Psoas muscle (tissue), 8 donors: ENCODE results near the gene OSBPL1A. TPM values are rescaled to one million over a fixed set of nuclear protein-coding genes. Genes with fewer than 3 reads are reported as not detected.

Experiments used
- ATAC-seq, 4 donors: fragments of 200-7000 bp; cut with Tn5 transposase; one replicate each; pipeline ENCODE4 v1.9.1; 2020; ENCODE audit warnings: moderate library complexity in 3 of 4, mild to moderate bottlenecking in 2 of 4
- DNase-seq, 2 donors: peaks; one replicate each; pipeline ENCODE4 v3.0.0-alpha.2; 2020
- H3K27ac ChIP-seq: fragments of 200-600 bp; one replicate; pipeline ENCODE4 v1.8.0; 2022
- H3K27me3 ChIP-seq, 3 donors: fragments of 200-600 bp in 1 of 3; one replicate each; pipeline versions ENCODE4 v1.6.1 to v1.8.0; 2013 to 2022; ENCODE audit warnings: low read length in 2 of 3, mild to moderate bottlenecking in 2 of 3, moderate library complexity in 1 of 3; ENCODE audit not compliant: insufficient read depth in 3 of 3
- H3K36me3 ChIP-seq, 2 donors: fragments of 200-600 bp in 1 of 2; one replicate each; pipeline versions ENCODE4 v1.6.1 to v1.8.0; 2013 to 2022; ENCODE audit warnings: low read depth in 1 of 2, mild to moderate bottlenecking in 1 of 2, moderate library complexity in 1 of 2; ENCODE audit not compliant: insufficient read depth in 1 of 2
- H3K4me1 ChIP-seq: fragments of 200-600 bp; one replicate; pipeline ENCODE4 v1.8.0; 2022
- H3K4me3 ChIP-seq: fragments of 200-600 bp; one replicate; pipeline ENCODE4 v1.8.0; 2022; ENCODE audit warnings: mild to moderate bottlenecking
- H3K9me3 ChIP-seq: fragments of 200-600 bp; one replicate; pipeline ENCODE4 v1.8.0; 2022
- WGBS, 3 donors: extraction: QIAGEN DNeasy Blood & Tissue Kit; methylation state at CpG; one replicate each; pipeline versions ENCODE4 v1.1.6 to v1.1.7; 2013; 5-methylcytosine and 5-hydroxymethylcytosine counted together
- intact Hi-C, 2 donors: fragments of 100-400 bp; cut with DNase I; formaldehyde crosslinking; loops; one replicate each; pipeline versions ENCODE4 v1.11.0 to v1.14.2; 2022
- polyA plus RNA-seq, 3 donors: library from polyadenylated mRNA; stranded (reverse); fragments of 200-250 nt; gene quantifications; one replicate each; pipeline ENCODE4 v1.2.3, GENCODE V29; 2013
- total RNA-seq, 4 donors: library from RNA; stranded (reverse); fragmentation: NEBNext Ultra II Directional in 2 of 4; extraction: Animal tissue kit (Norgen Biotek cat#: 25700) in 2 of 4; gene quantifications; one replicate each; pipeline versions ENCODE4 v1.2.1 to v1.2.4, GENCODE V29; 2021 to 2023
- TF ChIP-seq, protein P1 (sequence below): fragments of 200-600 bp; IDR thresholded peaks from one replicate; pipeline ENCODE4 v1.8.0; 2022; ENCODE audit warnings: antibody characterized with exemption
- donor health status: healthy with polysubstance abuse.
- donor health status: DM: no; HTN: no; CAD: no; lungs with moderate emphysema.
- donor health status: Bipolar disorder and iron deficiency.
- donor health status: healthy.
- donor health status: DM: yes; HTN: yes; CAD: no.
- donor health status: DM: no; HTN: no; CAD: no.
- donor health status: DM: no; HTN: no; CAD: no.
- donor health status: DM: yes; HTN: yes; CAD: no.

Gene OSBPL1A
- total and polyA plus RNA-seq, 7 donors: 13.7 to 87.8 (median 65.8) TPM

DNA sequence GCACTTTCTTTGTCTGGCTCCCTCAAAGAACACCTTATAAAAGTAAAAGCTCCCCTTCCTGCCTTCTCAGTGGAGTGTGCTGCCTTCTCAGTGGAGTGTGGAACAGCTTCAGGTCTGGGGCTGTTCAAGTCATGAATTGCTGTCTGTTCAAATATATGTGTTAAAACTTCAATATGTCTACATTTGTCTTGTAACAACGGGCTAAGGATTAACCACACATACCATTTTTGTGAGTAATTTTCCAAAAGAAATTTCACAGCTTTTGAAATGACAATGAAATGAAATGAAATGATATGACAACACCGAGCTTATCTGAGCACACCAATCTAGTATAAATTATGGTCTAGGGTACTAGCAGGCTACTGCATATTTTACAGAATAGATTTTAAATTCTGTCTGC, 215.8 kb downstream of the OSBPL1A start:
- H3K9me3 ChIP-seq: no peaks in the 10 kb centered on the region
- H3K4me1 ChIP-seq: peaks cover 10% of the 10 kb centered on the region
- H3K36me3 ChIP-seq: peaks cover 0 to 37% of the 10 kb centered on the region in 2 donors
- DNase-seq: no peak
- WGBS, 3 donors: 62 to 74% (median 63%) methylated on average over 2 of the region's 2 CpGs
- intact Hi-C loops: loop anchor here in 1 of 2 donors (5.0 kb wide), 1 partner anchor 90 kb away; no protein-coding TSS in a partner anchor
- ATAC-seq: no peak
- H3K27ac ChIP-seq: no peak overlapping the region
- no peaks in the 10 kb centered on the region for H3K27me3 ChIP-seq
- H3K4me3 ChIP-seq: no peak overlapping the region
- TF ChIP-seq, protein P1, sequence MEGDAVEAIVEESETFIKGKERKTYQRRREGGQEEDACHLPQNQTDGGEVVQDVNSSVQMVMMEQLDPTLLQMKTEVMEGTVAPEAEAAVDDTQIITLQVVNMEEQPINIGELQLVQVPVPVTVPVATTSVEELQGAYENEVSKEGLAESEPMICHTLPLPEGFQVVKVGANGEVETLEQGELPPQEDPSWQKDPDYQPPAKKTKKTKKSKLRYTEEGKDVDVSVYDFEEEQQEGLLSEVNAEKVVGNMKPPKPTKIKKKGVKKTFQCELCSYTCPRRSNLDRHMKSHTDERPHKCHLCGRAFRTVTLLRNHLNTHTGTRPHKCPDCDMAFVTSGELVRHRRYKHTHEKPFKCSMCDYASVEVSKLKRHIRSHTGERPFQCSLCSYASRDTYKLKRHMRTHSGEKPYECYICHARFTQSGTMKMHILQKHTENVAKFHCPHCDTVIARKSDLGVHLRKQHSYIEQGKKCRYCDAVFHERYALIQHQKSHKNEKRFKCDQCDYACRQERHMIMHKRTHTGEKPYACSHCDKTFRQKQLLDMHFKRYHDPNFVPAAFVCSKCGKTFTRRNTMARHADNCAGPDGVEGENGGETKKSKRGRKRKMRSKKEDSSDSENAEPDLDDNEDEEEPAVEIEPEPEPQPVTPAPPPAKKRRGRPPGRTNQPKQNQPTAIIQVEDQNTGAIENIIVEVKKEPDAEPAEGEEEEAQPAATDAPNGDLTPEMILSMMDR: no peak

DNA sequence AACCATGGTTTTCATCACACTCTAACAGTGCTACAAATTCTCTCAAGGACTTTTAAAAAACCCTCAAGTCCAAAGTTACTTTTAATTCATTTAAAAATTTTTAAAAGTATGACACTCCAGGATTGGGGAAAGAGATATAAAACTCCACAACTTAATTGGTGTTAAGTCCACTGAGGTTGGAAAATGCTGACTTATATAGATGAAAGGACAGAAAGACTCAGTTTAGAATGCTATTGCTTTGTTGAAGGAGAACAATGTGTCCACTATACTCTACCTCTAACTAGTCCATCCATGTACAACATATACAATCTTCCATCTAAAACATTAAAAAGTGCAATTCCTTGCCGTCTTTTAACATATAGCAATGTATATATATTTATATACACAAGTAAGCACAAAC, 217.6 kb downstream of the OSBPL1A start:
- intact Hi-C loops: loop anchor here in 1 of 2 donors (5.0 kb wide), 1 partner anchor 92 kb away; no protein-coding TSS in a partner anchor
- 89 to 93% (median 92%) methylated on average over 1 of the region's 1 CpG for WGBS, 3 donors
- Histone ChIP-seq H3K27ac (no peak overlapping the region), H3K4me3 (no peak overlapping the region), H3K4me1 (peaks cover 12% of the 10 kb centered on the region), H3K27me3 (no peaks in the 10 kb centered on the region), H3K36me3 (peaks cover 0 to 33% of the 10 kb centered on the region in 2 donors), H3K9me3 (no peaks in the 10 kb centered on the region)
- DNase-seq (no peak), ATAC-seq (no peak)
- TF ChIP-seq, protein P1: no peak

DNA sequence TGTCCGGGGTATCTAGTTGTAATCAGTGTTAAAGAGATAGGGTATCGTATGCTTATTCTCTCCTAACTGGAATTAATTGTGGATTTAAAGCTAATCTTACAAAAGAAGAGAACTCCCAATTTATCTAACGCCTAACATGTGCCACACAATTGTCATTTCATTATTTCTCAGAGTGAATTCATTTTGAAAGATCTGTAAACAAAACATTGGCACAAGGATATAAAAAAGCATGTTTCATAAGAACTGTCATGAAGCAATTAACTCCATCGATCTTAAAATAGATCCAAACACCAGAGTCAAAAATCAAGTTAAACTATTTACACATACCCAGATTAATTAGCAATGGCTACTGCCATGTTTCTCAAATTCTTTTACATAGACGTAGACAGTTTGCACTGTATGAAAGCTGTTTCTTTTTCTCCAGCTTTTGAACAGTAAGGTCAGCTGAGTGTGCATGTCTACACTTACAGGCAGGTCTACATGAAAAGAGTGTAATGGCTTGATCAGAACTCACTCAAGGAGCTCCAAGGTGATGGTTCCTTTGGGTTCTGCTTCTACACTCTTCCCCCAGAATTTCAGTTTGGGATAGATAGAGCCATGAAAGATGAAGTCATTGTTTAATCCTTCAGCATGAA, 220.0 kb downstream of the OSBPL1A start:
- DNase-seq (no peak), ATAC-seq (no peak)
- Histone ChIP-seq H3K4me1 (peaks cover 12% of the 10 kb centered on the region), H3K27me3 (no peaks in the 10 kb centered on the region), H3K4me3 (no peak overlapping the region), H3K36me3 (peaks cover 0 to 44% of the 10 kb centered on the region in 2 donors), H3K27ac (no peak overlapping the region), H3K9me3 (no peaks in the 10 kb centered on the region)
- 81 to 87% (median 85%) methylated on average over 5 of the region's 5 CpGs for WGBS, 3 donors
- intact Hi-C loops: loop anchor here (2.0 to 10.0 kb wide), 3 partner anchors 43 to 307 kb away; no protein-coding TSS in a partner anchor
- TF ChIP-seq, protein P1: no peak

DNA sequence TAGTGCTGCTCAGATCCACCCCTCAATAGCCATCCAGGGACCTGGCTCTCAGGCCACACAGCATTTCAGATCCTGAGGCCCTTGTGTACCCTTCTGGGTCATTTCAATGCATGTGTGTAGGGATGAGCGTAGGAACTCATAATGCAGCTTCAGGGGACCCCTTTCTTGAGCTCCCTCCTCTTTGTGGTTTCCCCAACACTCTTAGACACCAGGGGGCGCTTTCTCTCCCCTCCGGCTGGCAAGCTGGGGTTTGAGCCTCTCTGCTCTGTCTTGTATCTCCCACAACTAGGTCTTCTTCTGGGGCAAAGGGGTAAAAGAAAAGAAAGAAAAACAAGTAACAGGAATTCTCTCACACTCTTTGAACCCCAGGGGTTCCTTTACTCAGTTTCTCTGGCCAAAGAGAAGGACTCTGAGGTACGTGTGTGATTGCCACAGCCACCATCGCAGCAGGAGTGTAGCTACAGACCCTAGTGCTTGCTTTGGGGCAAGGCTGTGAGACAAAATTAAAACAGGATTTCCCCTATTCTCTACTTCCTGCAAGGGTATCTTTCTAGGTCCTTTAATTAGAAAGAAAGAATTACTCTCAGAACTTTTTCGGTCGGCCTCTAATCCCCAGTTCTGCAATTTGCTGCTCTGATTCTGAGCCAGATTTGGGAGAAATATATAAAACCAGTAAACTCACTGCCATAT, 220.8 kb downstream of the OSBPL1A start:
- DNase-seq (peak; percentile 50 to 63), ATAC-seq (peak; percentile 71 to 82 (median 78))
- no peak overlapping the region for H3K4me3 ChIP-seq
- H3K36me3 ChIP-seq: peaks cover 0 to 52% of the 10 kb centered on the region in 2 donors
- H3K4me1 ChIP-seq: peaks cover 12% of the 10 kb centered on the region
- H3K9me3 ChIP-seq: no peaks in the 10 kb centered on the region
- TF ChIP-seq, protein P1: peak; percentile 79
- WGBS, 3 donors: 66 to 72% (median 66%) methylated on average over 7 of the region's 7 CpGs
- intact Hi-C loops: loop anchor here (1.0 to 10.0 kb wide), 4 partner anchors 44 to 308 kb away; no protein-coding TSS in a partner anchor
- H3K27ac ChIP-seq: no peak overlapping the region
- H3K27me3 ChIP-seq: no peaks in the 10 kb centered on the region
